ENCODE measurements around the gene TNS3. TPM values are rescaled to one million over a fixed set of nuclear protein-coding genes. Genes with fewer than 3 reads are reported as not detected.

TNS3 gene
- total and polyA plus RNA-seq, 10 of the 15 experiments (the other 5 are each of a cell fraction or from before 2014, with no cell fraction given) = 0.27 to 2.7 (median 0.79) TPM

GRCh38 chr7:47430422-47430821 is 151.5 kb downstream of the TNS3 start:
- no peak for ATAC-seq
- TF ChIP-seq, protein P1, sequence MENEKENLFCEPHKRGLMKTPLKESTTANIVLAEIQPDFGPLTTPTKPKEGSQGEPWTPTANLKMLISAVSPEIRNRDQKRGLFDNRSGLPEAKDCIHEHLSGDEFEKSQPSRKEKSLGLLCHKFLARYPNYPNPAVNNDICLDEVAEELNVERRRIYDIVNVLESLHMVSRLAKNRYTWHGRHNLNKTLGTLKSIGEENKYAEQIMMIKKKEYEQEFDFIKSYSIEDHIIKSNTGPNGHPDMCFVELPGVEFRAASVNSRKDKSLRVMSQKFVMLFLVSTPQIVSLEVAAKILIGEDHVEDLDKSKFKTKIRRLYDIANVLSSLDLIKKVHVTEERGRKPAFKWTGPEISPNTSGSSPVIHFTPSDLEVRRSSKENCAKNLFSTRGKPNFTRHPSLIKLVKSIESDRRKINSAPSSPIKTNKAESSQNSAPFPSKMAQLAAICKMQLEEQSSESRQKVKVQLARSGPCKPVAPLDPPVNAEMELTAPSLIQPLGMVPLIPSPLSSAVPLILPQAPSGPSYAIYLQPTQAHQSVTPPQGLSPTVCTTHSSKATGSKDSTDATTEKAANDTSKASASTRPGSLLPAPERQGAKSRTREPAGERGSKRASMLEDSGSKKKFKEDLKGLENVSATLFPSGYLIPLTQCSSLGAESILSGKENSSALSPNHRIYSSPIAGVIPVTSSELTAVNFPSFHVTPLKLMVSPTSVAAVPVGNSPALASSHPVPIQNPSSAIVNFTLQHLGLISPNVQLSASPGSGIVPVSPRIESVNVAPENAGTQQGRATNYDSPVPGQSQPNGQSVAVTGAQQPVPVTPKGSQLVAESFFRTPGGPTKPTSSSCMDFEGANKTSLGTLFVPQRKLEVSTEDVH (IDR thresholded peaks at IDR 0.05; ENCODE audit: low read depth, partially characterized antibody) = no peak
- TF ChIP-seq EGR1 (IDR thresholded peaks at IDR 0.05; ENCODE audit: borderline replicate concordance in 1 of 2, low read depth in 2 of 2, low read length in 2 of 2) = no peak
- TF ChIP-seq RFX5 (IDR thresholded peaks at IDR 0.05; ENCODE audit: low read depth, low read length) = no peak
- no peak for TF ChIP-seq HCFC1 (IDR thresholded peaks at IDR 0.05; ENCODE audit: low read length)
- no peak for TF ChIP-seq IKZF1 (conservative IDR thresholded peaks at IDR 0.05)
- TF ChIP-seq ATF2 (IDR thresholded peaks at IDR 0.05; ENCODE audit: low read length) = no peak
- TF ChIP-seq, protein P2, sequence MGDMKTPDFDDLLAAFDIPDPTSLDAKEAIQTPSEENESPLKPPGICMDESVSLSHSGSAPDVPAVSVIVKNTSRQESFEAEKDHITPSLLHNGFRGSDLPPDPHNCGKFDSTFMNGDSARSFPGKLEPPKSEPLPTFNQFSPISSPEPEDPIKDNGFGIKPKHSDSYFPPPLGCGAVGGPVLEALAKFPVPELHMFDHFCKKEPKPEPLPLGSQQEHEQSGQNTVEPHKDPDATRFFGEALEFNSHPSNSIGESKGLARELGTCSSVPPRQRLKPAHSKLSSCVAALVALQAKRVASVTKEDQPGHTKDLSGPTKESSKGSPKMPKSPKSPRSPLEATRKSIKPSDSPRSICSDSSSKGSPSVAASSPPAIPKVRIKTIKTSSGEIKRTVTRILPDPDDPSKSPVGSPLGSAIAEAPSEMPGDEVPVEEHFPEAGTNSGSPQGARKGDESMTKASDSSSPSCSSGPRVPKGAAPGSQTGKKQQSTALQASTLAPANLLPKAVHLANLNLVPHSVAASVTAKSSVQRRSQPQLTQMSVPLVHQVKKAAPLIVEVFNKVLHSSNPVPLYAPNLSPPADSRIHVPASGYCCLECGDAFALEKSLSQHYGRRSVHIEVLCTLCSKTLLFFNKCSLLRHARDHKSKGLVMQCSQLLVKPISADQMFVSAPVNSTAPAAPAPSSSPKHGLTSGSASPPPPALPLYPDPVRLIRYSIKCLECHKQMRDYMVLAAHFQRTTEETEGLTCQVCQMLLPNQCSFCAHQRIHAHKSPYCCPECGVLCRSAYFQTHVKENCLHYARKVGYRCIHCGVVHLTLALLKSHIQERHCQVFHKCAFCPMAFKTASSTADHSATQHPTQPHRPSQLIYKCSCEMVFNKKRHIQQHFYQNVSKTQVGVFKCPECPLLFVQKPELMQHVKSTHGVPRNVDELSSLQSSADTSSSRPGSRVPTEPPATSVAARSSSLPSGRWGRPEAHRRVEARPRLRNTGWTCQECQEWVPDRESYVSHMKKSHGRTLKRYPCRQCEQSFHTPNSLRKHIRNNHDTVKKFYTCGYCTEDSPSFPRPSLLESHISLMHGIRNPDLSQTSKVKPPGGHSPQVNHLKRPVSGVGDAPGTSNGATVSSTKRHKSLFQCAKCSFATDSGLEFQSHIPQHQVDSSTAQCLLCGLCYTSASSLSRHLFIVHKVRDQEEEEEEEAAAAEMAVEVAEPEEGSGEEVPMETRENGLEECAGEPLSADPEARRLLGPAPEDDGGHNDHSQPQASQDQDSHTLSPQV (IDR thresholded peaks at IDR 0.05) = no peak
- no peak for TF ChIP-seq NR2F1 (conservative IDR thresholded peaks at IDR 0.05)
- TF ChIP-seq TCF3 (IDR thresholded peaks at IDR 0.05; ENCODE audit: borderline replicate concordance, insufficient read depth, low read depth, low read length) = no peak
- TF ChIP-seq, protein P3, sequence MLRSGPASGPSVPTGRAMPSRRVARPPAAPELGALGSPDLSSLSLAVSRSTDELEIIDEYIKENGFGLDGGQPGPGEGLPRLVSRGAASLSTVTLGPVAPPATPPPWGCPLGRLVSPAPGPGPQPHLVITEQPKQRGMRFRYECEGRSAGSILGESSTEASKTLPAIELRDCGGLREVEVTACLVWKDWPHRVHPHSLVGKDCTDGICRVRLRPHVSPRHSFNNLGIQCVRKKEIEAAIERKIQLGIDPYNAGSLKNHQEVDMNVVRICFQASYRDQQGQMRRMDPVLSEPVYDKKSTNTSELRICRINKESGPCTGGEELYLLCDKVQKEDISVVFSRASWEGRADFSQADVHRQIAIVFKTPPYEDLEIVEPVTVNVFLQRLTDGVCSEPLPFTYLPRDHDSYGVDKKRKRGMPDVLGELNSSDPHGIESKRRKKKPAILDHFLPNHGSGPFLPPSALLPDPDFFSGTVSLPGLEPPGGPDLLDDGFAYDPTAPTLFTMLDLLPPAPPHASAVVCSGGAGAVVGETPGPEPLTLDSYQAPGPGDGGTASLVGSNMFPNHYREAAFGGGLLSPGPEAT (IDR thresholded peaks at IDR 0.05; ENCODE audit: low read depth) = no peak
- no peak for TF ChIP-seq PAX8 (IDR thresholded peaks at IDR 0.05)
- TF ChIP-seq TCF7 (IDR thresholded peaks at IDR 0.05; ENCODE audit: borderline replicate concordance) = no peak
- no peak for TF ChIP-seq RAD51 (IDR thresholded peaks at IDR 0.05)
- no peak for TF ChIP-seq KLF5 (IDR thresholded peaks at IDR 0.05; ENCODE audit: partially characterized antibody)
- no peak for TF ChIP-seq RELA (IDR thresholded peaks at IDR 0.05; ENCODE audit: borderline replicate concordance, partially characterized antibody)
- no peak for TF ChIP-seq EZH2 (IDR thresholded peaks at IDR 0.05; ENCODE audit: borderline replicate concordance, control insufficient read depth, low read depth, low read length)

More at GRCh38 chr7:47430422-47430821, 151.5 kb downstream of the TNS3 start:
- intact Hi-C loops (cut with micrococcal nuclease; ENCODE audit: unreplicated experiment) (loop anchor here (10.0 kb wide), 1 partner anchor 166 kb away; no protein-coding TSS in a partner anchor), in situ Hi-C loops (cut with MboI) (no loop called here)
- POLR2A ChIA-PET = no interaction called here
- RAD21 ChIA-PET (ENCODE audit: unreplicated experiment) = no interaction called here
- Histone ChIP-seq H3K4me1 (ENCODE audit: control insufficient read depth, insufficient read depth, low read length) (no peaks in the 10 kb centered on the region), H3K4me2 (ENCODE audit: control insufficient read depth, insufficient read depth) (no peak overlapping the region), H3K36me3 (ENCODE audit: control insufficient read depth in 2 of 2, insufficient read depth in 2 of 2, low read length in 1 of 2) (no peaks in the 10 kb centered on the region; a peak in 1 of 4 replicates), H3K9me3 (replicated peaks; ENCODE audit: control insufficient read depth, insufficient read depth, low read length) (no peaks in the 10 kb centered on the region), H3K79me2 (ENCODE audit: control insufficient read depth, insufficient read depth, low read length) (no peaks in the 10 kb centered on the region), H3K27ac (ENCODE audit: control insufficient read depth, insufficient read depth) (no peak overlapping the region), H4K20me1 (ENCODE audit: control insufficient read depth, insufficient read depth) (no peaks in the 10 kb centered on the region), H3K9ac (ENCODE audit: control insufficient read depth, insufficient read depth, low read length) (no peak overlapping the region), H3K4me3 (no peak overlapping the region), H3K27me3 (replicated peaks in 1 of 2; ENCODE audit: control insufficient read depth in 2 of 2, insufficient read depth in 2 of 2, low read length in 1 of 2) (no peaks in the 10 kb centered on the region), H2AFZ (ENCODE audit: control insufficient read depth, low read depth, low read length) (no peak overlapping the region)
- BruUV-seq (replicated peaks) = no TSS peak
- DNase-seq (ENCODE audit: low read depth, low spot score) = no peak
- SMC1A ChIA-PET (ENCODE audit: uncharacterized antibody, unreplicated experiment) = no interaction called here
- no peak for FAIRE-seq
- CTCF ChIA-PET = no interaction called here
- 62% methylated on average over 6 of the region's 6 CpGs for WGBS (ENCODE audit: insufficient coverage, insufficient replicate concordance, low lambda C conversion rate, missing lambda C conversion rate)

Measured in GM12878 (cell line).